Measurements from ENCODE around the gene LAMTOR5. TPM values are rescaled to one million over a fixed set of nuclear protein-coding genes. Genes with fewer than 3 reads are reported as not detected.

The LAMTOR5 gene
- polyA plus RNA-seq, 1 donor from 2014 or later = 102 TPM

DNA sequence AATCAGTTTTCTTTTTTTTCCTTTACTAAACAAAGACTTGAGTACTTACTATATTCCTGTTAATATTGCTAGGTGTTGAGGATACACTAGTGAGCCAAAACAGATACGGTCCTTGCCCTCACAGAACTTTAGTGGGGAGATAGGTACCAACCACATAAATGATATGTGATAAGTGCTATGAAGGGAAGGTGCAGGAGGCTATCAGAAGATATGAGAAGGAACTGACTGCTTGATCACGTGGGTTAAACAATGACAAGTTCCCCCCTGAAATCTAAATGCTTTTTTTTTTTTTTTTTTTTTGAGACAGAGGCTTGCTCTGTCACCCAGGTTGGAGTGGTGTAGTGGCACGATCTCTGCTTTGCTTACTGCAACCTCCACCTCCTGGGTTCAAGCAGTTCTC, 43.3 kb downstream of the LAMTOR5 start:
- H3K27ac ChIP-seq (ENCODE audit: low read length) = no peak overlapping the region
- H3K9me2 ChIP-seq (ENCODE audit: insufficient read depth, low read length) = no peaks in the 10 kb centered on the region
- no peaks in the 10 kb centered on the region for H4K20me1 ChIP-seq (ENCODE audit: insufficient read depth)
- no peak overlapping the region for H3K9ac ChIP-seq (ENCODE audit: low read length)
- TF ChIP-seq, protein P1, sequence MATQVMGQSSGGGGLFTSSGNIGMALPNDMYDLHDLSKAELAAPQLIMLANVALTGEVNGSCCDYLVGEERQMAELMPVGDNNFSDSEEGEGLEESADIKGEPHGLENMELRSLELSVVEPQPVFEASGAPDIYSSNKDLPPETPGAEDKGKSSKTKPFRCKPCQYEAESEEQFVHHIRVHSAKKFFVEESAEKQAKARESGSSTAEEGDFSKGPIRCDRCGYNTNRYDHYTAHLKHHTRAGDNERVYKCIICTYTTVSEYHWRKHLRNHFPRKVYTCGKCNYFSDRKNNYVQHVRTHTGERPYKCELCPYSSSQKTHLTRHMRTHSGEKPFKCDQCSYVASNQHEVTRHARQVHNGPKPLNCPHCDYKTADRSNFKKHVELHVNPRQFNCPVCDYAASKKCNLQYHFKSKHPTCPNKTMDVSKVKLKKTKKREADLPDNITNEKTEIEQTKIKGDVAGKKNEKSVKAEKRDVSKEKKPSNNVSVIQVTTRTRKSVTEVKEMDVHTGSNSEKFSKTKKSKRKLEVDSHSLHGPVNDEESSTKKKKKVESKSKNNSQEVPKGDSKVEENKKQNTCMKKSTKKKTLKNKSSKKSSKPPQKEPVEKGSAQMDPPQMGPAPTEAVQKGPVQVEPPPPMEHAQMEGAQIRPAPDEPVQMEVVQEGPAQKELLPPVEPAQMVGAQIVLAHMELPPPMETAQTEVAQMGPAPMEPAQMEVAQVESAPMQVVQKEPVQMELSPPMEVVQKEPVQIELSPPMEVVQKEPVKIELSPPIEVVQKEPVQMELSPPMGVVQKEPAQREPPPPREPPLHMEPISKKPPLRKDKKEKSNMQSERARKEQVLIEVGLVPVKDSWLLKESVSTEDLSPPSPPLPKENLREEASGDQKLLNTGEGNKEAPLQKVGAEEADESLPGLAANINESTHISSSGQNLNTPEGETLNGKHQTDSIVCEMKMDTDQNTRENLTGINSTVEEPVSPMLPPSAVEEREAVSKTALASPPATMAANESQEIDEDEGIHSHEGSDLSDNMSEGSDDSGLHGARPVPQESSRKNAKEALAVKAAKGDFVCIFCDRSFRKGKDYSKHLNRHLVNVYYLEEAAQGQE (IDR thresholded peaks at IDR 0.05; ENCODE audit: borderline replicate concordance) = no peak
- no peak for TF ChIP-seq SMC3 (conservative IDR thresholded peaks at IDR 0.05; ENCODE audit: poor library complexity)
- TF ChIP-seq EP300 (conservative IDR thresholded peaks at IDR 0.05; ENCODE audit: poor library complexity, severe bottlenecking) = no peak
- no peak for TF ChIP-seq RAD21 (conservative IDR thresholded peaks at IDR 0.05)
- TF ChIP-seq POLR2AphosphoS5 (IDR thresholded peaks at IDR 0.05) = no peak
- TF ChIP-seq EZH2 (IDR thresholded peaks at IDR 0.05; ENCODE audit: borderline replicate concordance, insufficient read depth, low read length, poor library complexity, severe bottlenecking) = no peak
- TF ChIP-seq, protein P2, sequence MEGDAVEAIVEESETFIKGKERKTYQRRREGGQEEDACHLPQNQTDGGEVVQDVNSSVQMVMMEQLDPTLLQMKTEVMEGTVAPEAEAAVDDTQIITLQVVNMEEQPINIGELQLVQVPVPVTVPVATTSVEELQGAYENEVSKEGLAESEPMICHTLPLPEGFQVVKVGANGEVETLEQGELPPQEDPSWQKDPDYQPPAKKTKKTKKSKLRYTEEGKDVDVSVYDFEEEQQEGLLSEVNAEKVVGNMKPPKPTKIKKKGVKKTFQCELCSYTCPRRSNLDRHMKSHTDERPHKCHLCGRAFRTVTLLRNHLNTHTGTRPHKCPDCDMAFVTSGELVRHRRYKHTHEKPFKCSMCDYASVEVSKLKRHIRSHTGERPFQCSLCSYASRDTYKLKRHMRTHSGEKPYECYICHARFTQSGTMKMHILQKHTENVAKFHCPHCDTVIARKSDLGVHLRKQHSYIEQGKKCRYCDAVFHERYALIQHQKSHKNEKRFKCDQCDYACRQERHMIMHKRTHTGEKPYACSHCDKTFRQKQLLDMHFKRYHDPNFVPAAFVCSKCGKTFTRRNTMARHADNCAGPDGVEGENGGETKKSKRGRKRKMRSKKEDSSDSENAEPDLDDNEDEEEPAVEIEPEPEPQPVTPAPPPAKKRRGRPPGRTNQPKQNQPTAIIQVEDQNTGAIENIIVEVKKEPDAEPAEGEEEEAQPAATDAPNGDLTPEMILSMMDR (IDR thresholded peaks at IDR 0.05; ENCODE audit: poor library complexity, severe bottlenecking) = no peak
- no peak for TF ChIP-seq MXI1 (conservative IDR thresholded peaks at IDR 0.05; ENCODE audit: poor library complexity, severe bottlenecking)
- no peak for TF ChIP-seq TAF1 (IDR thresholded peaks at IDR 0.05; ENCODE audit: low read depth)
- H3K36me3 ChIP-seq (ENCODE audit: insufficient read depth, low read length) = no peaks in the 10 kb centered on the region
- no peaks in the 10 kb centered on the region for H3K27me3 ChIP-seq (ENCODE audit: insufficient read depth, low read depth, low read length)
- no peak overlapping the region for H3K4me2 ChIP-seq (ENCODE audit: low read length)
- H3F3A ChIP-seq (ENCODE audit: insufficient read depth, low read length, poor library complexity, severe bottlenecking) = no peaks in the 10 kb centered on the region
- H3K9me3 ChIP-seq (ENCODE audit: low read length) = no peaks in the 10 kb centered on the region
- peaks cover 10% of the 10 kb centered on the region for H3K79me2 ChIP-seq (replicated peaks; ENCODE audit: insufficient read depth, low read length)
- no peak overlapping the region for H2AFZ ChIP-seq (ENCODE audit: low read depth, low read length)
- H3K4me3 ChIP-seq (ENCODE audit: low read length) = no peak overlapping the region

DNA sequence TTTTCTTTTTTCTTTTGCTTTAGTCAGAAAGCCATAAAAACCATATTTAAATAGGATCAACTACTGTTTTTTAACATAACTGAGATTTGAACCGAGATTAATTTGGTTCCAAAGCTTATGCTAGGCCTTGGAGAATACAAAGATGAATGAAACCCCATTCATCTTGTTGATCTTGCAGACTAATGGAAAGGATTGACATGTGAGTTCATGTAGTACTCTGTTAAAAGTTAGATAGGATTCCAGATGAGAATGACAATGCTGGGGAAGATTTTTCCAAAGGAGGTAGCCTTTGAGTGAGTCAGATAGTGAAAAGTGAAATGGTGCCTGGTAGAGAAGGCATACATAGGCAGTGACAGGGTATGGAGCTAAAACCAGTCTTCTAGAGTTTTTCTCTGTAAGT, 45.6 kb downstream of the LAMTOR5 start:
- Histone ChIP-seq H4K20me1 (ENCODE audit: insufficient read depth) (no peaks in the 10 kb centered on the region), H3K79me2 (replicated peaks; ENCODE audit: insufficient read depth, low read length) (peaks cover 14% of the 10 kb centered on the region), H3K36me3 (ENCODE audit: insufficient read depth, low read length) (no peaks in the 10 kb centered on the region), H3K9me2 (ENCODE audit: insufficient read depth, low read length) (no peaks in the 10 kb centered on the region), H3K9ac (ENCODE audit: low read length) (no peak overlapping the region), H3K27ac (ENCODE audit: low read length) (no peak overlapping the region), H3K9me3 (ENCODE audit: low read length) (no peaks in the 10 kb centered on the region), H2AFZ (ENCODE audit: low read depth, low read length) (no peak overlapping the region), H3K27me3 (ENCODE audit: insufficient read depth, low read depth, low read length) (no peaks in the 10 kb centered on the region), H3K4me2 (ENCODE audit: low read length) (no peak overlapping the region), H3K4me3 (ENCODE audit: low read length) (no peak overlapping the region), H3F3A (ENCODE audit: insufficient read depth, low read length, poor library complexity, severe bottlenecking) (no peaks in the 10 kb centered on the region)
- TF ChIP-seq POLR2AphosphoS5 (IDR thresholded peaks at IDR 0.05) = no peak
- no peak for TF ChIP-seq EP300 (conservative IDR thresholded peaks at IDR 0.05; ENCODE audit: poor library complexity, severe bottlenecking)
- TF ChIP-seq MXI1 (conservative IDR thresholded peaks at IDR 0.05; ENCODE audit: poor library complexity, severe bottlenecking) = no peak
- TF ChIP-seq EZH2 (IDR thresholded peaks at IDR 0.05; ENCODE audit: borderline replicate concordance, insufficient read depth, low read length, poor library complexity, severe bottlenecking) = no peak
- no peak for TF ChIP-seq SMC3 (conservative IDR thresholded peaks at IDR 0.05; ENCODE audit: poor library complexity)
- TF ChIP-seq, protein P2 (IDR thresholded peaks at IDR 0.05; ENCODE audit: poor library complexity, severe bottlenecking) = no peak
- no peak for TF ChIP-seq RAD21 (conservative IDR thresholded peaks at IDR 0.05)
- TF ChIP-seq, protein P1 (IDR thresholded peaks at IDR 0.05; ENCODE audit: borderline replicate concordance) = no peak
- no peak for TF ChIP-seq TAF1 (IDR thresholded peaks at IDR 0.05; ENCODE audit: low read depth)
